Hepatic stellate cell (primary cell): ENCODE results near the gene OSM.
"Not testable (repeated sequence)": the region's sequence is repeated elsewhere in the genome, so short reads cannot be mapped to it uniquely, and the experiment has no call there.

Experiments
- DNase-seq: peaks from one replicate; pipeline ENCODE4 v3.0.0; 2011; ENCODE audit warnings: low spot score

The OSM gene

GRCh38 chr22:30244641-30245040 is 22.0 kb downstream of the OSM start:
- no peak for DNase-seq

GRCh38 chr22:30244066-30244465 is 22.6 kb downstream of the OSM start:
- no peak for DNase-seq

- DNase-seq, result no peak
Observed at GRCh38 chr22:30243661-30244060, 23.0 kb downstream of the OSM start.

- DNase-seq, result no peak
Observed at GRCh38 chr22:30241576-30242371, 24.9 kb downstream of the OSM start.

- DNase-seq, result no peak
Observed at GRCh38 chr22:30240541-30241417, 25.9 kb downstream of the OSM start.

GRCh38 chr22:30239488-30240405 is 26.9 kb downstream of the OSM start:
- no peak for DNase-seq

GRCh38 chr22:30238661-30239487 is 27.8 kb downstream of the OSM start:
- no peak for DNase-seq

GRCh38 chr22:30238136-30238535 is 28.5 kb downstream of the OSM start:
- no peak for DNase-seq

GRCh38 chr22:30236875-30237274 is 29.8 kb downstream of the OSM start:
- DNase-seq, result no peak

GRCh38 chr22:30235687-30236170 is 30.9 kb downstream of the OSM start:
- DNase-seq, result peak; percentile 80

GRCh38 chr22:30234786-30235470 is 31.7 kb downstream of the OSM start:
- DNase-seq, result no peak

GRCh38 chr22:30234325-30234724 is 32.3 kb downstream of the OSM start:
- DNase-seq, result not testable (repeated sequence)

GRCh38 chr22:30233582-30233981 is 33.1 kb downstream of the OSM start:
- DNase-seq, result no peak

- DNase-seq, result no peak
Observed at GRCh38 chr22:30232716-30233218, 33.9 kb downstream of the OSM start.

GRCh38 chr22:30230787-30231461 is 35.7 kb downstream of the OSM start:
- no peak for DNase-seq

- DNase-seq, result no peak
Observed at GRCh38 chr22:30230330-30230729, 36.3 kb downstream of the OSM start.

- DNase-seq, result no peak
Observed at GRCh38 chr22:30228509-30229359, 37.9 kb downstream of the OSM start.

- no peak for DNase-seq
Observed at GRCh38 chr22:30227438-30228228, 39.0 kb downstream of the OSM start.
